ENCODE measurements around the gene GNAL. TPM values are rescaled to one million over a fixed set of nuclear protein-coding genes. Genes with fewer than 3 reads are reported as not detected.

GNAL gene
- total RNA-seq, 4 donors from 2014 or later = 1.9 to 12.8 (median 7.0) TPM

DNA sequence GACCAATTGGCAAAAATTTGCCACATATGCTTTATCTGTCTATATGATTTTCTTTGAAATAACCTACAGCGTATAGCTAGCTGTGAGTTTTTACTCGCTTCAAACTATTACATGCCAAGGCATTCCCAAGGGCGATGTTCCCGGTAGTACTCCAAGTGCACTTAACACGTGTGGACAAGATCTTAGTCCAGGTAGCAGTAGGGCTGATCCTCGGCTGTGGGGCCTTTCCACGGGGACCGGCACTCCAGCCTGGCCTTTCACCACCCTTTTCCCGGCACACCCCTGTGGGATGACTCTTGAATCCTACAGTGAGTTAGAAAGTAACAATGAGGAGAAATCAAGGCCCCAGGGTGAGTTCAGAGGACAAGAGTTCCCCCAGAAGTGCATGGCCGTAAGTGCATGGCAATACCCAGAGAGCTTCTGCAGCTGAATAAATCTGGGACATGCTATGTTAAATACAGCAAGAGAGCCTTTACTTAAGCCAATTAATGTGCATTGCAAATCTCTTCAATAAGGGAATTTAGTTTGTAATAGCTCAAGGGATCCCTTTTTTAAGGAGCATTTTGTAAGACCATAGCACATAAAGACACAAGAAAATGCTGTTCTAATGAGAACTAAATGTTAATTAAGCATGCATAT, 188.6 kb downstream of the GNAL start:
- no peak for TF ChIP-seq CTCF (IDR thresholded peaks at IDR 0.05)
- ATAC-seq (ENCODE audit: low FRiP score) = no peak
- DNase-seq (ENCODE audit: low spot score) = no peak

- ATAC-seq (ENCODE audit: low FRiP score) = no peak
- no peak for DNase-seq (ENCODE audit: low spot score)
- TF ChIP-seq CTCF (IDR thresholded peaks at IDR 0.05) = no peak
Observed at GRCh38 chr18:11880586-11881304, 191.7 kb downstream of the GNAL start.

DNA sequence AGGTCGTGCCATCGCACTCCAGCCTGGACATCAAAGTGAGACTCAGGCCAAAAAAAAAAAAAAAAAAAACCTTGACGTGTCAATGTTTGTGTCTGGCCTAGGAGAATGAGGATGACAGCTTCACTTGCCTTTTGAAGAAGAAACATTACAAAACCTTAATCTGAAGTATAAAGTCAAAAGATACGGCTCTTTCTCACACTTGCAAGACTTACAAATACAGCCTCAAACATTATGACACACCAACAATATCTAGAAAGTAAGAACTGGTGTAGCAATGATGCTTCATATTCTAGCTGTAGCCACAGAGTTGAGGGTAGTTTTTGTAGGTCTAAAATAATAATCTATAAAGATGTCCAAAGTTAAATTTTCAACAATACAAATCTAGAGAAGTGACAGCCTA, 193.6 kb downstream of the GNAL start:
- DNase-seq (ENCODE audit: low spot score) (no peak), ATAC-seq (ENCODE audit: low FRiP score) (no peak)
- no peak for TF ChIP-seq CTCF (IDR thresholded peaks at IDR 0.05)

DNA sequence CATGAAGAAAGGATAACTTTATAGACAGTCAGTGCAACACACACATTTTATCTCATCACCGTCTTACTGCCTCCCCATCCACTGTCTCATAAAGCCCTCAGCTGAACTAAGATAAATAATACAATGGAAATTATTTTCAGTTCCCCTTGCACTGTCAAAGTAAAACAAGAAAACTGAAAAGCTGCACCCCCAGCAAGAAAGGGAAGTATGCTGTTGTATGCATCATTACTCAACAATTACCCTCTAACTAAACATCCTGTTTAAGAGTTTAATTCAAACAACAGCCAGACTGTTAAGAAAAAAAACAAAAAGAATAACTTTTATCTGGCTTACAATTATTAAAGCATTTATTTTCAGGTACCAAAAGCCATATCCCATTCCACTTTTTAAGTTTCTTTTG, 194.1 kb downstream of the GNAL start:
- DNase-seq (ENCODE audit: low spot score) (no peak), ATAC-seq (ENCODE audit: low FRiP score) (no peak)
- TF ChIP-seq CTCF (IDR thresholded peaks at IDR 0.05) = no peak

DNA sequence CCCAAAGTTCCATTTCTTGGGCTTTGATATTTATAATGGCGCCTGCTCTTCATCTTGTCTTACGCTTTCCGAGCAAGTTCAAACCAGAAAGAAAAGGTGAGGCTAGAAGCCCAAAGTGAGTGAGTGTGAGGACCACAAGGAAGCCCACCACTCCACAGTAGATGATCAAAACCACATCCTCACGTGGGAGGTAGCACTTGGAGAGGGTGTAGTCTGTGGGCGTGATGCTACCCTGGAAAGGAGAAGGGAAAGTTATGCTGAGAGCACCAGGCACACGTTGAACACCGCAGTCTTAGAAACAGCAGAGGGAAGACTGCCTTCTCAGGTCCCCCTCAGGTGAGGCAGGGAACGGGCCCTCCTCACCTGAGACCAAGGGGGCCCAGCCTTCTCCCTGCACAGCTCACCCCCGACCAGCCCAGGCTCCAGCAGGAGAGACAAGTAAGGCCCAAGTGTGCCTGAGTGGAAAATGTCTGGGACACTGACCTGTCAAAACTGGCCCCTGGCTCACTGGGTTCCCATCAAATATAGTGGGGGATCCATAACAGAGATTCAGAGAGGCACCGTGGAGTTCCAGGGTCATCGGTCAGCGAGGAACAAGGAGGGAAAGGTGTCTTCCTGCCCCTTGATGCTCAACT, 195.4 kb downstream of the GNAL start:
- ATAC-seq (ENCODE audit: low FRiP score) = no peak

DNA sequence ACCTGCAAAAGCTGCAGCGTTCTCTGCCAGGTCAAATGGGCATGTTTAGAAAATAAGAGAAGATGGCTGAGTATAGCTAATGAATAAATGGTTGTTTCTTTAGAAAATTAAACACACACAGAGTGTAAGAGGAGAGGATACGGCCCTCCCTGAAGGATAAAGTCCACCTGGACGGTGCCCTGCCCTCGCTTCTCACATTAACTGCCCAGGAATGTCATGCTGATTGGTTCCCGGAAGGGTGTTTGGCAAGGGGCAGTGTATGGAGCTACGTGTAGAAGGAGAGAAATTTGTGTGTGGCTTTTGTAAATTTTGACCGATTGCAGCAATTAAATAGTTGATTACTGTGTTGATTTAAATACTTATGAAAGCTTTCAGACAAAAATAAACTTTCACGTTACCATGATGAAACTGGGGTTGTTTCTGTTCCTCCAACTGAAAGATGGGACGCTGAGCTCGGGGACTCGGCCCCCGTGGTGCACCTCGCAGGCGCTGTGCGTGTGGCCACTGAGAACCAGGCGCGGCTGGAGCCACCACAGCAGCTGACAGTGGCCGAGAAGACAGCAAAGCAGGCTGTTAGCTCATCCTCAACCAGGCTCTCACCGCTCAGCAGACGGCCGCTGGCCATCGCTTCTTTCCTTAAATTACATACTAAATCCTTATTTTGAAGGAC, 196.3 kb downstream of the GNAL start:
- no peak for TF ChIP-seq CTCF (IDR thresholded peaks at IDR 0.05)
- DNase-seq (ENCODE audit: low spot score) (no peak), ATAC-seq (ENCODE audit: low FRiP score) (no peak)

More for the DNA sequence above, 195.4 kb downstream of the GNAL start:
- DNase-seq (ENCODE audit: low spot score) = no peak
- no peak for TF ChIP-seq CTCF (IDR thresholded peaks at IDR 0.05)

Data from omental fat pad (tissue), 4 donors.